22Rv1 (cell line): ENCODE data around the gene NR2F6.

Experiments
- ZFX ChIP-seq: fragments of 450-650 bp; IDR thresholded peaks from 2 replicates; pipeline ENCODE4 v1.6.1; 2017; ENCODE audit warnings: antibody characterized with exemption, borderline replicate concordance
- TF ChIP-seq, protein P1 (sequence below): fragments of 450-650 bp; IDR thresholded peaks from 2 replicates; pipeline ENCODE4 v1.5.1; 2017; ENCODE audit warnings: mild to moderate bottlenecking

DNA sequence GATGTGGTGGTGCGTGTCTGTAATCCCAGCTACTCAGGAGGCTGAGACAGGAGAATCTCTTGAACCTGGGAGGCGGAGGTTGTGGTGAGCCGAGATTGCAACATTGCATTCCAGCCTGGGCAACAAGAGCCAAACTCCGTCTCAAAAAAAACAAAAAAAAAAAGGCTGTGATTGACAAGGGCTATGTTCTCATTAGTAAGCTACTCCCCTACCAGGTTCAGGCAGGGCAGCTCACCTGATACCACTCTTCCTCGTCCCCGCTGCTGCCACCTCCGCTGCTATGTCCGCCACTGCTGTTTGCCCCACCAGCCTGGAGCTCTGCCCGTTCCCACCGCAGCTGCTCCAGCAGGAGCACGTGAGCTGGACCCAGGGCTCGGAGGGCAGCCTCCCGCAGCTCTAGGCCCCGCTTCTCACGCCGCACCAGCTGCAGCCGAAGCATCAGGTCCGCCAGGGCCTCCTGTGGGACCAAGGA, 9.5 kb upstream of the NR2F6 start:
- TF ChIP-seq, protein P1, sequence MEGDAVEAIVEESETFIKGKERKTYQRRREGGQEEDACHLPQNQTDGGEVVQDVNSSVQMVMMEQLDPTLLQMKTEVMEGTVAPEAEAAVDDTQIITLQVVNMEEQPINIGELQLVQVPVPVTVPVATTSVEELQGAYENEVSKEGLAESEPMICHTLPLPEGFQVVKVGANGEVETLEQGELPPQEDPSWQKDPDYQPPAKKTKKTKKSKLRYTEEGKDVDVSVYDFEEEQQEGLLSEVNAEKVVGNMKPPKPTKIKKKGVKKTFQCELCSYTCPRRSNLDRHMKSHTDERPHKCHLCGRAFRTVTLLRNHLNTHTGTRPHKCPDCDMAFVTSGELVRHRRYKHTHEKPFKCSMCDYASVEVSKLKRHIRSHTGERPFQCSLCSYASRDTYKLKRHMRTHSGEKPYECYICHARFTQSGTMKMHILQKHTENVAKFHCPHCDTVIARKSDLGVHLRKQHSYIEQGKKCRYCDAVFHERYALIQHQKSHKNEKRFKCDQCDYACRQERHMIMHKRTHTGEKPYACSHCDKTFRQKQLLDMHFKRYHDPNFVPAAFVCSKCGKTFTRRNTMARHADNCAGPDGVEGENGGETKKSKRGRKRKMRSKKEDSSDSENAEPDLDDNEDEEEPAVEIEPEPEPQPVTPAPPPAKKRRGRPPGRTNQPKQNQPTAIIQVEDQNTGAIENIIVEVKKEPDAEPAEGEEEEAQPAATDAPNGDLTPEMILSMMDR: no peak
- TF ChIP-seq ZFX: no peak
